CMK (cell line): ENCODE measurements around the gene CEND1.

Experiments
- DNase-seq: peaks from one replicate; pipeline ENCODE4 v3.0.0-alpha.2; 2010; ENCODE audit warnings: low read depth

Gene CEND1

GRCh38 chr11:827146-827896, 37.4 kb upstream of the CEND1 start:
- no peak for DNase-seq

GRCh38 chr11:826836-827145, 36.9 kb upstream of the CEND1 start:
- no peak for DNase-seq

DNA sequence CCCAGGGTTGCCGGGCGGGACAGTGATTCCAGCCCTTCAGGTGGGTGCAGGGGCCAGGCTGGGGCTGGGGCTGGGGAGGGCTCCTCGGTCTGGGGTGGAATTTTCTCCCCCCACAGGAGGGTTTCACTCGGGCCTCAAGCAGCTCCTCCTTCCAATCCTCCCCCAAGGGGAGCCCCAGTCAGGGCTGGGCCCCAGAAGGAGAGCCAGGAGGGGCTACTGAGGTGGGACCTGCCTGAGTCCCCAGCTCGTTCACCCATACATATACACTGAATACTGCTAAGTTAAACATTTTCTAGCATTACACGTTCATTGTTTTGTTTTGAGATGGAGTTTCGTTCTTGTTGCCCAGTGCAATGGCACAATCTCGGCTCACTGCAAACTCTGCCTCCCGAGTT, 36.3 kb upstream of the CEND1 start:
- no peak for DNase-seq

- DNase-seq: no peak
These were observed 35.7 kb upstream of the CEND1 start for GRCh38 chr11:825366-826226.

DNA sequence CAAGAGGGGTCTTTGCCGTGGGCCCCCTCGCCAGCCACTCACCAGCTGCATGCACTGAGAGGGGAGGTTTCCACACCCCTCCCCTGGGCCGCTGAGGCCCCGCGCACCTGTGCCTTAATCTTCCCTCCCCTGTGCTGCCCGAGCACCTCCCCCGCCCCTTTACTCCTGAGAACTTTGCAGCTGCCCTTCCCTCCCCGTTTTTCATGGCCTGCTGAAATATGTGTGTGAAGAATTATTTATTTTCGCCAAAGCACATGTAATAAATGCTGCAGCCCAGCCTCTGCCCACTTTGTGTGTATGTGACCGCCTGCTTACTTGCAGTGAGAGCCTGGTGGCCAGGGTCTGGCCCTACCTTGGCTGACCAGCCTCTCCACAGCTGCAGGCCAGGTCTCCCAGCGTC, 35.1 kb upstream of the CEND1 start:
- no peak for DNase-seq

DNA sequence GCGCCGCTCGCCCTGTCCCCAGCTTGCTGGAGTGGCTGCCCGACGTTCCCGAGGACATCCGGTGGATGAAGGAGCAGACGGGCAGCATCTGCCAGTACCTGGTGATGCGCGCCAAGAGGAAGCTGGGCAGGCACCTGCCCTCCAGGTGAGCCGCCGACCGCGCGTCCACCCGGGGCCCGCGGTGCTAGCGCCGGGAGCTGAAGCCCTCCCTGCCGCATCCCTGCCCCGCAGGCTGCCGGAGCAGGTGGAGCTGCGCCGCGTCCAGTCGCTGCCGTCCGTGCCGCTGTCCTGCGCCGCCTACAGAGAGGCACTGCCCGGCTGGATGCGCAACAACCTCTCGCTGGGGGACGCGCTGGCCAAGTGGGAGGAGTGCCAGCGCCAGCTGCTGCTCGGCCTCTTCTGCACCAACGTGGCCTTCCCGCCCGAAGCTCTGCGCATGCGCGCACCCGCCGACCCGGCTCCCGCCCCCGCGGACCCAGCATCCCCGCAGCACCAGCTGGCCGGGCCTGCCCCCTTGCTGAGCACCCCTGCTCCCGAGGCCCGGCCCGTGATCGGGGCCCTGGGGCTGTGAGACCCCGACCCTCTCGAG, 34.5 kb upstream of the CEND1 start:
- DNase-seq: no peak

DNA sequence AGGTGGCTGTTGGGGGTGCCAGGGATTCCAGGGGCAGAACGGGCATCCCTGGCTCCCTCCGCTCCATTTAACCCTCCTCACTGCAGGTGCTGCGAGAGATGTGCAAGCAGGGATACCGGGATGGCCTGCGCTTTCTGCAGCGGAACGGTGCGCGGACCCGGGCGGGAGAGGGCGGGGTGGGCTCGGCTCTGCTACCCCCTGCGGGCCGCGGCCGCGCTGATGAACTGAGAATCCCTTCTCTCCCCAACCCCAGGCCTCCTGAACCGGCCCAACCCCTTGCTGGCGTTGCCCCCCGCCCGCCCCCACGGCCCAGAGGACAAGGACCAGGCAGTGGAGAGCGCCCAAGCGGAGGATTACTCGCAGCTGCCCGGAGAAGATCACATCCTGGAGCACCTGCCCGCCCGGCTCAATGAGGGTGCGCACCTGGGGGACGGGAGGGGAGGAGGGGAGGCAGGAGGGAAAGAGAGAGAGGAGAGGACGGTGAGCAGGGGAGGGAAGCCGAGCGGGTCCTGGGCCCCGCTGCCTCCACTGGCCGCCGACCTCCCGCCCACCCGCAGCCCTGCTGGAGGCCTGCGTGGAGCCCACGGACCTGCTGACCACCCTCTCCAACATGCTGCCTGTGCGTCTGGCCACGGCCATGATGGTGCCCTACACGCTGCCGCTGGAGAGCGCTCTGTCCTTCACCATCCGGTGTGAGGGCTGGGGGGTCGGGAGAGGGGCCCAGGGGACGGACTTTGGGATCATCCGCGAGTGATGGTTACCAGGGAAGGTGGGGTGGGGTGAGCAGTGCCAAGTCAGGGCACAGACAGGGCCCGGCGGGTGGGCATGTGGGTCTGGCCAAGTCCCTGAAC, 33.8 kb upstream of the CEND1 start:
- no peak for DNase-seq

- no peak for DNase-seq
These were observed 31.9 kb upstream of the CEND1 start for GRCh38 chr11:821512-822371.

DNA sequence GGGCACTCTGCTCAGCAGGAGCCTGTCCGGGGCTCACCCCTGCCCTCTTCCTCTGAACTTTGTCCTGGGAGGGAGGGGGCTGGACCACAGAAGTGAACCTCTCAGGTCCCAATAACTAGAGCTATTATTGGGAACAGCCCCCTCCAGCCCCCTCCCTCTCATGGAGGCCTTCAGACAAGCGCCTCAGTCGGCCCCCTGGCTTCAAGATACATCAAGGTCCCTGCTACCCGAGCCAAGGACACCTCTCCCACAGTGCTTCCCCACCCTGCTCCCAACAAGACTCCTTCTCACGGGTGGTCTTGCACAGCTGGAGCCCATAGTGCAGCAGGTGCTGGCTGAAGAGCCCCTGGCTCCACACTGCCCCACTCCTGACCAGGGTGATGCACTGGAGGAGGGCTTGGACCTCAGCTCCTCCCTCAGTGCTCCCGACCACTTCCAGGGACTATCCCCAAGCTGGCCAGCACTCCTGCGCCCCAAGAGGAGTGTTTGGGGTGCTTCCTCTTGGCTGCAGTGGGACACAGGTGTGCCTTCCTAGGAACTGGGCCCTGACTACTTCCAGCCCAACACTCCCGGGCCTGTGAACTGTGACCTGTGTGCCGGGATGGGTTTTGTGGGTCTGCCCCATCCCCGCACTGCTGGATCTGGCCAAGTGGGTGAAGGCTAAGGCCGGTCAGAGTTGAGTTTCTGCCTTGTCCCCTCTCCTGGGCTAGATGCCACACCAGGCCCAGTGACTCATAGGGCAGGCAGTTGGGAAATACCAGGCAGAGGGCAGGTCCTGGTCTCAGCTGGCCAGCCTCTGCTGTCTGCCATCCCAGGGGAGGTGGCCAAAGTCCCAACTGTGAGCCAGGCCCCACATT, 31.0 kb upstream of the CEND1 start:
- DNase-seq: no peak

GRCh38 chr11:819943-820649, 30.2 kb upstream of the CEND1 start:
- no peak for DNase-seq

GRCh38 chr11:819129-819931, 29.4 kb upstream of the CEND1 start:
- DNase-seq: no peak

GRCh38 chr11:818396-819128, 28.7 kb upstream of the CEND1 start, which contains the start of gene PNPLA2:
Gene PNPLA2 (plus strand): TSS chr11:818914. CDS start chr11:819719, 805 bp downstream.
- DNase-seq: no peak

- no peak for DNase-seq
These were observed 26.5 kb upstream of the CEND1 start for GRCh38 chr11:816433-816779.

GRCh38 chr11:815675-816432, 26.0 kb upstream of the CEND1 start:
- DNase-seq: no peak

DNA sequence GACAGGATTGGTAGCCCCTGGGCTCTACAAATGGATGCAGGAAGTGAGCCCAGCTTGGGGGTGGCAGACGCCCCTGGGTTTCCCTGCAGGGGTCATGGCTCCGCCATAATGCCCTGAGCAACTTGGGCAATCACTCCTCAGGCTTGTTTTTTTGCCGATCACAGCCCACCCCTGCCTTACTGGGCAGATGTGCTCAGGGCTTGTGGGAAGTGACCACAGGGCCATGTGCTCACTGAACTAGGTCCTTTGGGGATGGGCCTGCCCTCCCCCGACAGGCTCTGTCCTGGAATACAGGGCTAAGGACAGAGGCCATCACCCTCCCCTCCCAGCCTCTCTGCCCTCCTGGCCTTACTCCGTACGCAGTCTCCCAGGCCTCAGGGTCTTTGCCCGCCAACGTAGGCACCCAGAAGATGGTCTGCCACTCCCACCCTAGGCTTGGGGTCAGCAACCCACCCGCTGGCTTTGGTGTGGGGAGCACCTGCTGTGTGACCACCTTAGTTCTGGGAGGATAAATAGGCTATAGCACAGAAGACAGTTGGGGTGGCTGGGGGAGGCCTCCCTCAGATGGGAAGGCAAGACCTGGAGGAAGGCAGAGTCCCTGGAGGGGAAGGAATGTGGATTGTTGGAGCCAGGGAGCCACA, 23.7 kb upstream of the CEND1 start:
- DNase-seq: no peak

- DNase-seq: no peak
These were observed 23.2 kb upstream of the CEND1 start for GRCh38 chr11:813072-813455.

DNA sequence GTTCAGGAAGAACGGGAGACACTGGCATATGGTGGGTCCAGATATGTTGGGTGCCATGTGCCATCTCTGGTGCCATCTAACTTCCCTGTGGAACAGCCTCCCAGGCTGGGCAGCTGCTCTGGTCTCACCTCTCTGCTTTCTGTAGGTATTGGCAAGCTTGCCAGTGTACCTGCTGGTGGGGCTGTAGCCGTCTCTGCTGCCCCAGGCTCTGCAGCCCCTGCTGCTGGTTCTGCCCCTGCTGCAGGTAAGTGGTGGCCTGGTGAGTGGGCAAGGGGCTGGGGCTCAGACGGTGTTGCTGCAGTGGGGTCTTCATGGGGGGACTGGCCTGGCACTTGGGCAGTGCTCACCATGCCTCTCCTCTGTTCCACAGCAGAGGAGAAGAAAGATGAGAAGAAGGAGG, 22.5 kb upstream of the CEND1 start:
- DNase-seq: no peak
